IMR-90 (cell line): Measurements from ENCODE around the gene PLCL2. TPM values are rescaled to one million over a fixed set of nuclear protein-coding genes. Genes with fewer than 3 reads are reported as not detected.

Experiments used
- ATAC-seq: fragments of 200-7000 bp; cut with Tn5 transposase; 2 replicates; pipeline ENCODE4 v1.9.1; 2020; ENCODE audit warnings: low read depth, mild to moderate bottlenecking, moderate library complexity
- BruUV-seq: library from RNA; stranded (reverse); fragments of 400-500 nt; replicated peaks from 2 replicates; lab custom pipeline; 2021; lab: Mats Ljungman, UMichigan
- CTCF ChIA-PET: fragments of 300-600 bp; formaldehyde crosslinking; extraction: SDS; loops from one replicate; lab custom pipeline; 2021; ENCODE audit warnings: antibody characterized with exemption; lab: Yijun Ruan, JAX
- POLR2A ChIA-PET: fragments of 300-600 bp; sonication (Branson Sonifier 250); formaldehyde crosslinking; loops from one replicate; lab custom pipeline; 2022; ENCODE audit warnings: antibody characterized with exemption; ENCODE audit not compliant: unreplicated experiment; lab: Charles Lee
- DNase-seq: peaks from one replicate; pipeline ENCODE4 v3.0.0; 2013
- H2AFZ ChIP-seq: replicated peaks from 2 replicates; pipeline ENCODE3; 2013; ENCODE audit warnings: low read length, mild to moderate bottlenecking; ENCODE audit not compliant: poor library complexity
- H2AK5ac ChIP-seq: 2 replicates; pipeline ENCODE4 v1.6.1; 2013; ENCODE audit warnings: low read depth, low read length, inconsistent platforms
- H2AK9ac ChIP-seq: replicated peaks from 2 replicates; pipeline ENCODE3; 2013; ENCODE audit warnings: mild to moderate bottlenecking, low read depth, low read length, moderate library complexity; ENCODE audit not compliant: poor library complexity
- H2BK120ac ChIP-seq: 2 replicates; pipeline ENCODE4 v1.6.1; 2013; ENCODE audit warnings: low read depth, low read length, inconsistent platforms
- H2BK15ac ChIP-seq: 3 replicates; pipeline ENCODE4 v1.6.1; 2013; ENCODE audit warnings: low read depth, low read length, inconsistent platforms
- H2BK20ac ChIP-seq: 2 replicates; pipeline ENCODE4 v1.6.1; 2013; ENCODE audit warnings: low read depth, mild to moderate bottlenecking, inconsistent platforms, low read length, moderate library complexity
- H2BK5ac ChIP-seq: 2 replicates; pipeline ENCODE4 v1.6.1; 2013; ENCODE audit warnings: mild to moderate bottlenecking, low read depth, low read length, inconsistent platforms; ENCODE audit not compliant: poor library complexity, severe bottlenecking
- H3K14ac ChIP-seq: replicated peaks from 2 replicates; pipeline ENCODE4 v1.6.1; 2013; ENCODE audit warnings: low read depth, low read length, inconsistent platforms
- H3K18ac ChIP-seq: 2 replicates; pipeline ENCODE4 v1.6.1; 2013; ENCODE audit warnings: low read depth, low read length, control low read depth
- H3K23ac ChIP-seq: 2 replicates; pipeline ENCODE4 v1.6.1; 2013; ENCODE audit warnings: low read depth, low read length, inconsistent platforms
- H3K27ac ChIP-seq: 2 replicates; pipeline ENCODE4 v1.5.1; 2013; ENCODE audit warnings: mild to moderate bottlenecking, control low read depth, low read length; ENCODE audit not compliant: insufficient read depth
- H3K27me3 ChIP-seq: 2 replicates; pipeline ENCODE4 v1.6.1; 2013; ENCODE audit warnings: low read length; ENCODE audit not compliant: control insufficient read depth, insufficient read depth
- H3K36me3 ChIP-seq: 2 replicates; pipeline ENCODE4 v1.6.1; 2013; ENCODE audit warnings: low read length, mixed read lengths; ENCODE audit not compliant: control insufficient read depth, insufficient read depth
- H3K4ac ChIP-seq: 2 replicates; pipeline ENCODE4 v1.6.1; 2013; ENCODE audit warnings: low read depth, low read length, inconsistent platforms
- H3K4me1 ChIP-seq: 2 replicates; pipeline ENCODE4 v1.6.1; 2013; ENCODE audit warnings: low read length, mixed read lengths; ENCODE audit not compliant: control insufficient read depth, insufficient read depth
- H3K4me2 ChIP-seq: 2 replicates; pipeline ENCODE4 v1.6.1; 2013; ENCODE audit warnings: low read depth, mild to moderate bottlenecking, control low read depth, low read length, moderate library complexity
- H3K4me3 ChIP-seq: 2 replicates; pipeline ENCODE4 v1.5.1; 2013; ENCODE audit warnings: low read depth, mild to moderate bottlenecking, control low read depth, low read length, moderate library complexity; ENCODE audit not compliant: insufficient read depth
- H3K56ac ChIP-seq: 2 replicates; pipeline ENCODE4 v1.6.1; 2013; ENCODE audit warnings: low read length, inconsistent platforms; ENCODE audit not compliant: insufficient read depth; ENCODE audit errors: extremely low read depth
- H3K79me1 ChIP-seq, 2 experiments: 2 replicates each; pipeline ENCODE4 v1.6.1; 2013; ENCODE audit warnings: low read length in 2 of 2, inconsistent platforms in 1 of 2, low read depth in 1 of 2
- H3K9ac ChIP-seq: 2 replicates; pipeline ENCODE4 v1.6.1; 2013; ENCODE audit warnings: low read depth, low read length, control low read depth
- H3K9me1 ChIP-seq: 2 replicates; pipeline ENCODE4 v1.6.1; 2013; ENCODE audit warnings: low read length, inconsistent platforms; ENCODE audit not compliant: insufficient read depth
- H3K9me3 ChIP-seq: 2 replicates; pipeline ENCODE4 v1.6.1; 2013; ENCODE audit warnings: low read length; ENCODE audit not compliant: control insufficient read depth, insufficient read depth
- H4K20me1 ChIP-seq: 2 replicates; pipeline ENCODE4 v1.6.1; 2013; ENCODE audit warnings: low read length, inconsistent platforms; ENCODE audit not compliant: insufficient read depth
- H4K5ac ChIP-seq: 2 replicates; pipeline ENCODE4 v1.6.1; 2013; ENCODE audit warnings: mild to moderate bottlenecking, low read depth, low read length, control low read depth
- H4K8ac ChIP-seq, 2 experiments: 2 replicates each; pipeline ENCODE4 v1.6.1; 2013; ENCODE audit warnings: low read depth in 2 of 2, low read length in 2 of 2, control low read depth in 1 of 2, inconsistent platforms in 1 of 2
- H4K91ac ChIP-seq: 2 replicates; pipeline ENCODE4 v1.6.1; 2013; ENCODE audit warnings: low read depth, low read length, inconsistent platforms; ENCODE audit not compliant: insufficient read depth
- BHLHE40 ChIP-seq: fragments of 150-350 bp; IDR thresholded peaks from 2 replicates; pipeline ENCODE4 v1.6.1; 2016; ENCODE audit warnings: mild to moderate bottlenecking, low read depth, low read length
- CEBPB ChIP-seq: IDR thresholded peaks from 2 replicates; pipeline ENCODE4 v1.6.1; 2012; ENCODE audit warnings: low read depth, low read length, improper control_type of control experiment
- CHD1 ChIP-seq: IDR thresholded peaks from 2 replicates; pipeline ENCODE4 v1.6.1; 2012; ENCODE audit warnings: low read depth, low read length, improper control_type of control experiment
- FOS ChIP-seq: fragments of 150-350 bp; IDR thresholded peaks from 2 replicates; pipeline ENCODE4 v1.6.1; 2016; ENCODE audit warnings: low read depth, low read length
- MAFK ChIP-seq: IDR thresholded peaks from 2 replicates; pipeline ENCODE4 v1.6.1; 2012; ENCODE audit warnings: low read depth, low read length, improper control_type of control experiment
- MAZ ChIP-seq: IDR thresholded peaks from 2 replicates; pipeline ENCODE4 v1.6.1; 2012; ENCODE audit warnings: low read depth, mild to moderate bottlenecking, low read length, improper control_type of control experiment, moderate library complexity, borderline replicate concordance
- POLR2A ChIP-seq: IDR thresholded peaks from 2 replicates; pipeline ENCODE4 v1.6.1; 2012; ENCODE audit warnings: mild to moderate bottlenecking, low read depth, low read length
- RAD21 ChIP-seq: IDR thresholded peaks from 2 replicates; pipeline ENCODE4 v1.6.1; 2012; ENCODE audit warnings: low read length, improper control_type of control experiment
- RCOR1 ChIP-seq: IDR thresholded peaks from 2 replicates; pipeline ENCODE4 v1.6.1; 2012; ENCODE audit warnings: mild to moderate bottlenecking, low read length, improper control_type of control experiment; ENCODE audit not compliant: insufficient replicate concordance
- RFX5 ChIP-seq: IDR thresholded peaks from 2 replicates; pipeline ENCODE4 v1.8.0; 2012; ENCODE audit warnings: low read depth, mild to moderate bottlenecking, low read length, moderate library complexity
- SMC3 ChIP-seq: fragments of 150-350 bp; IDR thresholded peaks from 2 replicates; pipeline ENCODE4 v1.6.1; 2016; ENCODE audit warnings: low read depth, mild to moderate bottlenecking, antibody characterized with exemption, low read length, moderate library complexity
- WGBS, 2 experiments: methylation state at CpG; one replicate each; pipeline versions ENCODE4 v1.1.5 to v1.1.7; 2013; ENCODE audit warnings: missing lambda C conversion rate in 2 of 2; ENCODE audit not compliant: insufficient read length in 1 of 2; ENCODE audit errors: extremely low coverage in 2 of 2; 5-methylcytosine and 5-hydroxymethylcytosine counted together
- dilution Hi-C: fragments of 300-500 bp; cut with HindIII; formaldehyde crosslinking; loops from one replicate; pipeline ENCODE4 v1.14.3; 2018; ENCODE audit warnings: low sequenced_read_pairs; ENCODE audit not compliant: unreplicated experiment
- in situ Hi-C: fragments of 300-500 bp; cut with MboI; formaldehyde crosslinking; loops from 3 replicates; pipeline ENCODE4 v1.14.3; 2019; ENCODE audit warnings: low sequenced_read_pairs, inconsistent platforms, mixed read lengths
- intact Hi-C: fragments of 100-400 bp; cut with micrococcal nuclease; formaldehyde crosslinking; loops from 2 replicates; pipeline ENCODE4 v1.10.0; 2022
- polyA plus RNA-seq, 3 experiments: library from polyadenylated mRNA; depleted of rRNA; stranded (reverse); fragments of >200 nt; gene quantifications; 2 replicates each; pipeline ENCODE4 v1.2.3, GENCODE V29; 2012; ENCODE audit warnings: low replicate concordance in 1 of 3
- total RNA-seq: library from RNA; depleted of rRNA; stranded (reverse); fragments of >200 nt; gene quantifications from 2 replicates; pipeline ENCODE4 v1.2.3, GENCODE V29; 2012
- TF ChIP-seq, protein P1 (sequence below): fragments of 150-350 bp; IDR thresholded peaks from 2 replicates; pipeline ENCODE4 v1.6.1; 2016; ENCODE audit warnings: low read depth, mild to moderate bottlenecking, low read length, moderate library complexity, borderline replicate concordance

Gene PLCL2
- total and polyA plus RNA-seq, 2 of the 4 experiments (the other 2 are of a cell fraction), result 0.92 to 3.8 TPM

GRCh38 chr3:16846373-16847080 is 38.2 kb upstream of the PLCL2 start:
- Histone ChIP-seq H4K91ac (no peak overlapping the region), H4K8ac (no peak overlapping the region), H3K4me3 (no peak overlapping the region), H2AFZ (no peak overlapping the region), H2BK15ac (no peak overlapping the region), H2BK5ac (no peak overlapping the region), H3K79me1 (no peaks in the 10 kb centered on the region), H4K20me1 (no peaks in the 10 kb centered on the region), H3K4me1 (no peaks in the 10 kb centered on the region), H4K5ac (no peak overlapping the region), H3K9me3 (no peaks in the 10 kb centered on the region), H3K18ac (no peak overlapping the region), H2AK5ac (no peak overlapping the region), H3K27ac (no peak overlapping the region), H3K4ac (no peak overlapping the region), H2AK9ac (no peak overlapping the region), H3K27me3 (peaks cover 2% of the 10 kb centered on the region), H3K9ac (no peak overlapping the region), H3K23ac (no peak overlapping the region), H3K56ac (no peak overlapping the region), H2BK120ac (no peak overlapping the region), H3K4me2 (no peak overlapping the region), H3K36me3 (no peaks in the 10 kb centered on the region), H3K14ac (no peak overlapping the region), H3K9me1 (no peaks in the 10 kb centered on the region), H2BK20ac (no peak overlapping the region)
- ATAC-seq, result no peak
- in situ Hi-C loops (no loop called here), dilution Hi-C loops (no loop called here), intact Hi-C loops (no loop called here)
- no peak for TF ChIP-seq MAFK
- TF ChIP-seq POLR2A, result no peak
- no peak for TF ChIP-seq SMC3
- TF ChIP-seq CHD1, result no peak
- TF ChIP-seq BHLHE40, result no peak
- TF ChIP-seq RFX5, result no peak
- no peak for TF ChIP-seq CEBPB
- TF ChIP-seq MAZ, result no peak
- TF ChIP-seq FOS, result no peak
- TF ChIP-seq RCOR1, result no peak
- TF ChIP-seq, protein P1, sequence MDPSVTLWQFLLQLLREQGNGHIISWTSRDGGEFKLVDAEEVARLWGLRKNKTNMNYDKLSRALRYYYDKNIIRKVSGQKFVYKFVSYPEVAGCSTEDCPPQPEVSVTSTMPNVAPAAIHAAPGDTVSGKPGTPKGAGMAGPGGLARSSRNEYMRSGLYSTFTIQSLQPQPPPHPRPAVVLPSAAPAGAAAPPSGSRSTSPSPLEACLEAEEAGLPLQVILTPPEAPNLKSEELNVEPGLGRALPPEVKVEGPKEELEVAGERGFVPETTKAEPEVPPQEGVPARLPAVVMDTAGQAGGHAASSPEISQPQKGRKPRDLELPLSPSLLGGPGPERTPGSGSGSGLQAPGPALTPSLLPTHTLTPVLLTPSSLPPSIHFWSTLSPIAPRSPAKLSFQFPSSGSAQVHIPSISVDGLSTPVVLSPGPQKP, result no peak
- TF ChIP-seq RAD21, result no peak
- no peak for DNase-seq
- ChIA-PET CTCF (no interaction called here), POLR2A (no interaction called here)
- no TSS peak for BruUV-seq
- 95% methylated on average over 3 of the region's 5 CpGs; no CpG with 5 or more reads in 1 of the 2 experiments for WGBS, 2 experiments
